Measurements from ENCODE around the gene CKM.
"Not testable (repeated sequence)": the region's sequence is repeated elsewhere in the genome, so short reads cannot be mapped to it uniquely, and the experiment has no call there.

Gene CKM

GRCh38 chr19:45273521-45273855 lies 49.2 kb downstream of the CKM start:
- Histone ChIP-seq H3K4me3 (replicated peaks; ENCODE audit: insufficient read depth, low read length) (no peak overlapping the region), H3K27ac (replicated peaks) (no peak overlapping the region), H3K27me3 (ENCODE audit: insufficient read depth, poor library complexity, severe bottlenecking) (no peaks in the 10 kb centered on the region)
- no peak for DNase-seq (ENCODE audit: low read depth in 1 of 2, low spot score in 1 of 2)
- TF ChIP-seq SPI1 (IDR thresholded peaks at IDR 0.05; ENCODE audit: borderline replicate concordance, low read depth), result no peak

- no peak overlapping the region for H3K27ac ChIP-seq (replicated peaks)
- no peak for DNase-seq (ENCODE audit: low read depth in 1 of 2, low spot score in 1 of 2)
- TF ChIP-seq CTCF (IDR thresholded peaks at IDR 0.05; ENCODE audit: insufficient read depth, low read length) (no peak), POLR2AphosphoS5 (IDR thresholded peaks at IDR 0.05; ENCODE audit: low read depth) (no peak), GABPA (IDR thresholded peaks at IDR 0.05; ENCODE audit: low read depth) (no peak), SPI1 (IDR thresholded peaks at IDR 0.05; ENCODE audit: borderline replicate concordance, low read depth) (no peak), REST (IDR thresholded peaks at IDR 0.05; ENCODE audit: insufficient replicate concordance, low read depth) (no peak)
Observed at GRCh38 chr19:45271735-45272108, 51.0 kb downstream of the CKM start.

GRCh38 chr19:45271098-45271734 lies 51.5 kb downstream of the CKM start:
- H3K27ac ChIP-seq (replicated peaks), result no peak overlapping the region
- H3K4me3 ChIP-seq (replicated peaks; ENCODE audit: insufficient read depth, low read length), result no peak overlapping the region
- H3K27me3 ChIP-seq (ENCODE audit: insufficient read depth, poor library complexity, severe bottlenecking), result no peaks in the 10 kb centered on the region
- TF ChIP-seq GABPA (IDR thresholded peaks at IDR 0.05; ENCODE audit: low read depth), result no peak
- TF ChIP-seq SPI1 (IDR thresholded peaks at IDR 0.05; ENCODE audit: borderline replicate concordance, low read depth), result no peak
- TF ChIP-seq REST (IDR thresholded peaks at IDR 0.05; ENCODE audit: insufficient replicate concordance, low read depth), result no peak
- TF ChIP-seq CTCF (IDR thresholded peaks at IDR 0.05; ENCODE audit: insufficient read depth, low read length), result no peak
- no peak for TF ChIP-seq POLR2AphosphoS5 (IDR thresholded peaks at IDR 0.05; ENCODE audit: low read depth)
- DNase-seq (ENCODE audit: low read depth in 1 of 2, low spot score in 1 of 2), result no peak

More at GRCh38 chr19:45271735-45272108, 51.0 kb downstream of the CKM start:
- no peak overlapping the region for H3K4me3 ChIP-seq (replicated peaks; ENCODE audit: insufficient read depth, low read length)
- H3K27me3 ChIP-seq (ENCODE audit: insufficient read depth, poor library complexity, severe bottlenecking), result no peaks in the 10 kb centered on the region

DNA sequence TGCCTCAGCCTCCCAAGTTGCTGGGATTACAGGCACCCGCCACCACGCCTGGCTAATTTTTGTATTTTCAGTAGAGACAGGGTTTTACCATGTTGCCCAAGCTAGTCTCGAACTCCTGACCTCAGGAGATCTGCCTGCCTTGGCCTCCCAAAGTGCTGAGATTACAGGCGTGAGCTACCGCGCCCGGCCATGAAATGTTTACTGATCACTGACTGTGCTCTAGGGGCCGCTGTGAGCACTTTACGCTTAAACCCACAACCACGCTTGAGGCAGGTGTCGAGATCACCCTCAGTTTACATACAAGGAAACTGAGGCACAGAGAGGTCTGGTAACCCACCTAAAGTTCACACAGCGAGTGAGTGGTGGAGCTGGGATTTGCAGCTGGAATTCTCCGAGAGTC lies 52.7 kb downstream of the CKM start:
- H3K4me3 ChIP-seq (replicated peaks; ENCODE audit: insufficient read depth, low read length); DNase-seq (ENCODE audit: low read depth in 1 of 2, low spot score in 1 of 2); H3K27ac ChIP-seq (replicated peaks); H3K27me3 ChIP-seq (ENCODE audit: insufficient read depth, poor library complexity, severe bottlenecking): not testable (repeated sequence)

- H3K27ac ChIP-seq (replicated peaks), result no peak overlapping the region
- H3K27me3 ChIP-seq (ENCODE audit: insufficient read depth, poor library complexity, severe bottlenecking), result no peaks in the 10 kb centered on the region
- TF ChIP-seq SPI1 (IDR thresholded peaks at IDR 0.05; ENCODE audit: borderline replicate concordance, low read depth) (0 out of 2 replicates have a peak, but pooled peaks have one; percentile 2), REST (IDR thresholded peaks at IDR 0.05; ENCODE audit: insufficient replicate concordance, low read depth) (no peak)
- no peak overlapping the region for H3K4me3 ChIP-seq (replicated peaks; ENCODE audit: insufficient read depth, low read length)
- no peak for DNase-seq (ENCODE audit: low read depth in 1 of 2, low spot score in 1 of 2)
Observed at GRCh38 chr19:45267296-45267695, 55.4 kb downstream of the CKM start.
